ENCODE data around the gene PRXL2C. TPM values are rescaled to one million over a fixed set of nuclear protein-coding genes. Genes with fewer than 3 reads are reported as not detected.
A peak's percentile ranks its signal among the peaks of the same experiment; 100 is the strongest.
"Not testable (repeated sequence)": the region's sequence is repeated elsewhere in the genome, so short reads cannot be mapped to it uniquely, and the experiment has no call there.

Gene PRXL2C
- total and polyA plus RNA-seq, 10 of the 15 experiments (the other 5 are each of a cell fraction or from before 2014, with no cell fraction given): 4.0 to 16.0 (median 7.4) TPM

GRCh38 chr9:96666653-96667362, 11.7 kb upstream of the PRXL2C start:
- H3K4me2 ChIP-seq (ENCODE audit: control insufficient read depth, insufficient read depth); H3K27ac ChIP-seq (ENCODE audit: control insufficient read depth, insufficient read depth); H3K4me1 ChIP-seq (ENCODE audit: control insufficient read depth, insufficient read depth, low read length); H3K9ac ChIP-seq (ENCODE audit: control insufficient read depth, insufficient read depth, low read length); H4K20me1 ChIP-seq (ENCODE audit: control insufficient read depth, insufficient read depth); POLR2A ChIA-PET; H3K4me3 ChIP-seq; H3K9me3 ChIP-seq (replicated peaks; ENCODE audit: control insufficient read depth, insufficient read depth, low read length); H3K79me2 ChIP-seq (ENCODE audit: control insufficient read depth, insufficient read depth, low read length); H3K36me3 ChIP-seq (ENCODE audit: control insufficient read depth in 2 of 2, insufficient read depth in 2 of 2, low read length in 1 of 2); BruUV-seq (replicated peaks); H3K27me3 ChIP-seq (replicated peaks in 1 of 2; ENCODE audit: control insufficient read depth in 2 of 2, insufficient read depth in 2 of 2, low read length in 1 of 2); H2AFZ ChIP-seq (ENCODE audit: control insufficient read depth, low read depth, low read length); in situ Hi-C loops (cut with MboI); FAIRE-seq: not testable (repeated sequence)
- intact Hi-C loops (cut with micrococcal nuclease; ENCODE audit: unreplicated experiment): loop anchor here (1.0 to 10.0 kb wide), 3 partner anchors 225 to 432 kb away; no protein-coding TSS in a partner anchor
- ATAC-seq (peak; percentile 94), DNase-seq (ENCODE audit: low read depth, low spot score) (peak; percentile 30)
- RAD21 ChIA-PET (ENCODE audit: unreplicated experiment): interaction anchor here (0.6 to 3.0 kb wide), 13 partner anchors 10 to 350 kb away, joined by 3 to 36 read pairs (median 3); no protein-coding TSS in a partner anchor
- TF ChIP-seq CTCF (IDR thresholded peaks at IDR 0.05 in 2 of 3, conservative IDR thresholded peaks at IDR 0.05 in 1 of 3; ENCODE audit: control insufficient read depth in 2 of 3, extremely low read depth in 1 of 3, insufficient read depth in 1 of 3, low read depth in 3 of 3, low read length in 3 of 3): peak; percentile 44 to 56 (median 52); a peak in 5 of 6 replicates
- TF ChIP-seq YY1 (IDR thresholded peaks at IDR 0.05; ENCODE audit: low read depth, low read length): 0 out of 2 replicates have a peak, but pooled peaks have one; percentile 24
- peak; percentile 60; the same call in 1 of the 2 replicates for TF ChIP-seq SMC3 (IDR thresholded peaks at IDR 0.05; ENCODE audit: borderline replicate concordance, low read length)
- TF ChIP-seq RAD21 (IDR thresholded peaks at IDR 0.05; ENCODE audit: insufficient read depth, low read depth, low read length): peak; percentile 83
- TF ChIP-seq RUNX3 (IDR thresholded peaks at IDR 0.05; ENCODE audit: low read length): peak; percentile 56; the same call in 1 of the 2 replicates
- CTCF ChIA-PET: interaction anchor here (0.7 to 3.8 kb wide), 24 partner anchors 8 to 508 kb away, joined by 3 to 56 read pairs (median 4); partner anchors contain the start of genes HABP4 and PRXL2C
- 40% methylated on average over 15 of the region's 15 CpGs for WGBS (ENCODE audit: insufficient coverage, insufficient replicate concordance, low lambda C conversion rate, missing lambda C conversion rate)
- SMC1A ChIA-PET (ENCODE audit: uncharacterized antibody, unreplicated experiment): interaction anchor here (0.6 to 3.1 kb wide), 11 partner anchors 12 to 435 kb away, joined by 3 to 30 read pairs (median 4); partner anchors contain the start of gene PRXL2C
